HG03565 (cell line): Measurements from ENCODE around the gene SMIM38.
A peak's percentile ranks its signal among the peaks of the same experiment; 100 is the strongest.

Experiments
- ATAC-seq: cut with Tn5 transposase; IDR thresholded peaks from one replicate; pipeline ENCODE4 v1.9.1; 2021; ENCODE audit warnings: mild to moderate bottlenecking, moderate library complexity; ENCODE audit not compliant: unreplicated experiment

Gene SMIM38

DNA sequence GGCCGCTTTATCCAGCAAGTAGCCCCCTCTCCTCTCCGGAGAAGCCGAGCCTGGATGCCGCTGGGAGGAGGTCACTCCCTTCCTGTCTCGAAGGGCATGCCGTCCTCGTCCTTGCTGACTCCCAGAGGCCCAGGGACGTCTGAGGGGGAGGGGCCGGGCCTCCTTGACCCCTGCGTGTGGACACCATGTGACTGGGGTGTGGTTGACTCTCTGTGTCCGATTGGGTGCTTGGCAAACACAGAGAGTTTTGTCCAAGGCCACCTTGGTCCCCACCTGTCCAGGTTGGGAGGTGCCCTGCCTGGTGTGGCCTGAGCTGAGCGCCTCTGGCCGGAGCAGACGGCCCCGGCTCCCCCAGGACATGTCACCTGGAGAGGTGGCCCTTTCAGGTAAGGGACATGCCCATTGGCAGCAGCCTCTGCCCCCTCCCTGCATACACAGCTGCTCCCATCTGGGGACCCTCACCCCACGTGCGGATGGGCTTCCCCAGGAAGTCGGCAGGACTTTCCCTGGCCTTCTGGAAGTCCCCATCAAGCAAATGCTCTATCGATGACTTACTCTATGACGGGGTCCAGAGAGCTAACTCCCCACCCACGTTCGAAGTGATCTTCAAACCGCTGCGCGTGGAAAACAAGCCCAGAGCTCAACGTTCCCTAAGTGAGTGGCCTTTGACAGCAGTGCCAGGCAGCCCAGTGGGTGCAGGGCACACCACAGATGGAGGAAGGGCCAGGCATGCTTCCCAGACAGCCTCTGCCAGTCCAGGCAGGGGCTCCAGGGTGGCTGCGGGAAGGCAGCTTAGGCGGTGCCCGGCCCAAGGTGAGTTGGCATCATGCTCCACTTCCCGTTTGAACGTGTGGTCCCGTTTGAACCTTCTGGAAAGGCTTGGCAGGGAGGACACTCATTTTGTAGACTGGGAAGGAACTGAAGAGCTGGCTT lies at the start of gene SMIM38:
Gene SMIM38, plus strand, starts transcription at position 634 of the 933 bp plus-strand sequence. CDS start 1,912 bp downstream, outside the sequence.
- peak; percentile 45 for ATAC-seq

DNA sequence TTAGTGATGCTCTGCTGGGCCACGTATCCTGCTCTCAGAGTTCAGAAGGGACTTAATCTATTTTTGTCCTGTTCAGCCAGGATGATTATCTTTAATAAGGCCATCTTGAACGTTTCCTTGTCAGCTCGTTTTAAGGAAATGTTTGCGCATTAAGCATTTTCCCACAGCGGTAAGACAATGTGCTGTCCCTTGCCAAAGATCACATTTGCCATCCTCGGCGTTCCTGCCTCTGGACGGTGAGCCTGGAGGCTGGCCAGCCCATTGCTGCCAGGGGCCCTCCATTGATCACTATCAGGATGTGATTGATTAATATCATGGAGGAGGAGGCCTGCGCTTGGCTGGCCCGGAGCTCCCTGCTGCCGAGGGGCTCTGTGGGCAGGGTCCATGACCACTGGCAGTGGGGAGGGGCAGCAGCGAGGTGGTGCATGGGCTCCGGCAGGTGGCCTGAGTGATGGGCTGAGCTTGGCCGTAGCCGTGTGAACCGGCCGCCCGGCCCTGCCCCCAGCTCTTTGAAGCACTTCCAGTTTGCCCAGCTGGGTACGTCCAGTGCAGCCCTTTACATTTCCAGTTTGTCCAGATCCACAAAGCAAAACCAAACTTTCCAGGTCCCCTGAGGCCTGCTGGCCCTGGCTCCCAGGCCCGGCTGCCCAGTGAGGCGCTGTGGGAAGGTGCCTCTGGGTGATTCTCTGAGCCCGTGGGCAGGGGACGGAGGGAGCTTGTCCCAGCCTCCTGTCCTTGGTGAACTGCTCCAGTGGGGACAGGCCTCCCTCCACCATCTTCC lies 49.5 kb upstream of the SMIM38 start:
- no peak for ATAC-seq

DNA sequence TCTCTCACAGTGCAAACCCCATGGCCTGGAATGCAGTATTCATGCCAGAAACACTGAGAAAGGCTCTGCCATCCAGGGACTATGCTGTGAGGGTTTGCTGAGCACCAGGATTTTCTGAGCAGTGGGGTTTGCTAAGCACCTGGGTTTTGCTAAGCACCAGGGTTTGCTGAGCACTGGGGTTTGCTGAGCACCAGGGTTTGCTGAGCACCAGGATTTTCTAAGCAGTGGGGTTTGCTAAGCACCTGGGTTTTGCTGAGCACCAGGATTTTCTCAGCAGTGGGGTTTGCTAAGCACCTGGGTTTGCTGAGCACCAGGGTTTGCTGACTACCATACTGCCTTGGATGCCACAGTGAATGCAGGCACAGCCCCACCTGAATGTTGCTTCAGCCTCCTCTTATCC lies 48.3 kb upstream of the SMIM38 start:
- no peak for ATAC-seq

DNA sequence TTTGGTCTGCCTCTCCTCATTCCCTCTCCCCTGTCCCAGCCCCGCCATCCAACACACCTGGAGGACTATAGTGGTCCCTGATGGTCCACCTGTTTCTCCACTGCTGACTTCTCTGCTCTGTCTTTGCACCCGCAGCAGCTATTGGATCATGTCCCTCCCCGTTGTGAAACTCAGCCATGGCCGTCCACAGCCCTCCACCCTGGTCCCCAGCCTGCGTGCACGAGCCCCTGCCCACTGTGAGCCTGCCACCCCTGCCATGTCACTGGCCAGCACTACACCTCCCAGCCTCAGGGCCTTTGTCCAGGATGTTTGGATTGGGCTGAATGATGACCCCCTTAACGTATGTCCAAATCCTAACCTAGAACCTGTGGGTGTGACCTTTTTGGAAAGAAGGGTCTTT lies 47.7 kb upstream of the SMIM38 start:
- no peak for ATAC-seq

DNA sequence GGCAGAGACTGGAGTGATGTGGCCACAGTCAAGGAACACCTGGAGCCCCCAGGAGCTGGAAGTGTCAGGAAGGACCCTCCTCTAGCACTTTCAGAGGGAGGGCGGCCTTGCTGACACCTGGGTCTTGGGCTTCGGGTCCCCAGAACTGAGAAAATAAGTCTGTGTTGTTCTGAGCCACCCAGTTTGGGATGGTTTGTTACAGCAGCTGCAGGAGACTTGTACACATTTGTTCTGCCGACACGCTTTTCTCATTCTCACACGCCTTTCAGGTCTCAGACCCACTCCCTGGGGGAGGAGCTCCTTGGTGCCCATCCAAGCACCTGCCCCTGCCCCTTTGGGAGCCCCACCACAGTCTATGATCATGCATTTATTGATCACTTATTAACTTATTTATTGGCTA lies 47.2 kb upstream of the SMIM38 start:
- ATAC-seq = no peak

DNA sequence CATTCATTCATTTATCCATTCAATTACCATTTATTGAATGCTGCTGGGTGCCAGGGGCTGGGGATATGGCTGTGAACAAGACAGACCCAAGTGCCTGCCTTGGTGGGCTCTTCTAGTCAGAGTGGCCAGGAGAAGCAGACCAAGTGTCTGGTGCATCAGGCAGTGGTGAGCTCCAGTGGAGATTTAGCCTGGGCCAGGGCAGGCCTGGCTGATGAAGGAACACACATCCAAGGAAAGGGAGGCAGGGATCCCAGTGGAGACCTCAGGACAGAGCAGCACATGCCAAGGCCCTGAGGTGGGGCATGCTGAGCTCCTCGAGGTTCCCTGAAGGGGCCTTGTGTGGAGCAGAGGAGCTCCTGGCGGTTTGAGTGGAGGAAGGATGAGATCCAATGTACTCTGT lies 46.6 kb upstream of the SMIM38 start:
- no peak for ATAC-seq

GRCh38 chr11:69110451-69110850 lies 45.3 kb upstream of the SMIM38 start:
- ATAC-seq = no peak

DNA sequence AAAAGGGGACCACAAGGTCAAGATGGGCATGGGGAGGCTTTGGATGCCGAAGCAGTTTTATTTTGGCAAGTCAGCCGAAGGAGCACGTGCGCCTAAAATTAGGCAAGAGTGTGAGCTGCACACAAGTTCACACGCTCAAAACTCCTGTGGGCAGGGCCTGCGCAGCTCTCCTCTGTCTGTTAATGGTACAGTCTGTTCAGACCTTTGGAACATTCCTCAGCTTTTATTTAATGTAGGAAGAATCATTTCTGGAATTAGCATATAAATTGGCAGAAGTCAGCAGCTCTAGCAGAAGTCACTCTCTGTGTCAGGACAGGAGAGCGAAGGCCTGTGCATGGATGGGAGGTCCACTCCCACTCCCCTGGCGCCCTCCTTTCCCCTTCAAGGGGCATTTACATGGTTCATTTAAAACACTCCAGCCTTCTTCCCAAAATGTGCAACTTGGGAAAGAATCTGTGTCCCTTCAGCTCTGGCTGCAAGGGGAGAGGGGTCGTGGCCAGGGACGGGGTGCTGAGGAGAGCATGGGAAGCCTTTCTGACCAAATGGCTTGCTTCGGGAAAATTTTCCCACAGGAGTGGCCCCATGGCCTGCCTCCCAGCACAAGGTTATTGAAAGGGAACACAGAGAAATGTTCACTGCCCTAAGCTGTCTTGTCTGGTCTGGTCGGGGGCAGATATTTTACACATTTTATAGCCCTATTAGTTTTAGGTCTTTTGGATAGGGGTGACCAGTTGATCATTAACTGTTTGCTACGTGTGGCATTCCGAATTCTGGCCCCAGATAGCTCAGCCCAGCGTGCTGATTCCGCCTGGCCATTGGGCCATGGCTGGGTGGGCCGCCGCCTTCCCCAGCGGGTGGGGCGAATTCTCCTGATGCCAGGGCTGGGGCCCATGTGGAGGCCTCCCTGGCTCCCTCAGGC lies 43.9 kb upstream of the SMIM38 start:
- no peak for ATAC-seq

GRCh38 chr11:69113226-69113625 lies 42.5 kb upstream of the SMIM38 start:
- no peak for ATAC-seq

- ATAC-seq = no peak
Observed at GRCh38 chr11:69113646-69114340, 41.9 kb upstream of the SMIM38 start.

DNA sequence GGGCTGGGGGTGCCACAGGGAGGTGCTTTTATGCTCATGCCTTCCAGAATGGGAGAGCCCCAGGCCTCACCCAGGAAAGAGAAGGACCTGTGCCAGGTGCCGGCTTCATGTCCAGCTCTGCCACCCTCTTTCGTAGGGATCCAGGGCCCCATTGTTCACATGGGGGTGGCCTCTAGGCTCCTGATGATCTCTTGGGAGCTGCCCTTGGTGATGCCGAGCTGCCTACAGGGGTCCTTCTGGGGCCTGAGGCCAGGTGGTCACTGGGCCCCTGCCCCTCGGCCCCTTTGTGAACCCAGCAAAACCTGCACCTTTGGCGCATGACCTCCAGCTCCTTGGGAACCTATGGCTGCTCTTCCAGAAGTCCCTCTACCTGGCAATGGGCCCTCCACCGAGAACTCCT lies 41.4 kb upstream of the SMIM38 start:
- no peak for ATAC-seq

GRCh38 chr11:69114811-69115523 lies 40.8 kb upstream of the SMIM38 start:
- ATAC-seq = no peak

DNA sequence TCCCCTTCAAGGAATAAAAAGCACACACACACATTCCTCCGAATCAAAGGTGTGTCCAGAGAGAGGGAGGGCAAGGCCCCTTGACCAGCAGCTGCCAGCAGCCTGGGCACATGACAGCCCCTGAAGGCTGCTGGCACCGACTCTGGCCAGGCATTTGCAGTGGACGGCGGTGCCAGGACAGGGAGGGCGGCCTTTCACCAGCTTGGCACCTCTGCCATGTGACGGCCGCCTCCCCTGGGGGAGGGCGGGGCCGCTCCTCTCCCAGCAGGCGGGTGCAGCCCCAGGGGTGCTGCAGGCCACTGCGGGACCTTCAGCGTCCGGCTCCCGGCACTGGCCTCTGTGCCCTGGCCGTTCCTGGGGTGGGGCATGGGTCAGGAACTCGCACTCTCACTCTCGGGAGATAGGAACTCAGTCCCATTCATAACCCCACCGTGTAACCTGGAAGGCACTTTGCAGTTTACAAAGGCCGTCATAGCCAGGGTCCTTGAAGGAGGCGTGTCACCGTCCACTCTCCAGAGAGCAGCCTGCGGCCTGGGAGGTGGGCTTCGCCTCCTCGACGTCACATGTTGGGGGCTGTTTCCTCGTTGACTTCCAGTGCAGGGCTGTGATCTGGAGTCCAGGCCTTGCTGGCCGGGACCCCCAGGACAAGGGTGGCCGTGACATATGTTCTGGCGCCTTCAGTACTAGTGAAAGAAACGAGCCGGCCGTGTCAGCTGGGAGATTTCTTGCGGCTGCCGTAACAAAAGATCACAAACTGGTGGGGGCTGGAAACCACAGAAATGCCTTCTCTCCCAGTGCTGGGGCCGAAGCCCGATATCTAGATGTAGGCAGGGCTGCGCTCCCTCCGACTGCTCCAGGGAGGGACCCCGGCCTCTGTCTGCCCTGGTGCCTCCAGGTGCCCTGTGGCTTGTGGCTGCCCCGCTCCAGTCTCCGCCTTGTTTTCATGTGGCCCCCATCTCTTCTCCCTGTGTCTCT lies 39.9 kb upstream of the SMIM38 start:
- ATAC-seq = no peak

DNA sequence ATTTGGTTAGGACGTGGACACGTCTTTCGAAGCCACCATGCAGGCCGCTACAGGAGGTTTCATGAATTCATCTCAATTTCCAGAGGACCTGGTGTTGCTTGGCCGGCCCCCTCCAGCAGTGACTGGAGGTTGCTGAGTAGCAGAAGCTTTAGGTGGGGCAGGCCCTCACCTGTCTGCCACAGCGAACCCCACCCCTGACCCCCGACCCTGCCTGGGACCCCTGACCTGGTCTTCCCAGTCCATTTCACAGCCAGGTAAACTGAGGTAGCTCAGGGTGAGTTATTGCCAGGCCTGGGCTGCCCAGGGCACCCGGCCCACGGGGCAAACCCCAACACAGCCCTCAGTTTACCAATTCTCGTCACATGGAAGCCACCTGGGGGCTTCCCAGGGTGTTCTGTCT lies 39.1 kb upstream of the SMIM38 start:
- no peak for ATAC-seq

DNA sequence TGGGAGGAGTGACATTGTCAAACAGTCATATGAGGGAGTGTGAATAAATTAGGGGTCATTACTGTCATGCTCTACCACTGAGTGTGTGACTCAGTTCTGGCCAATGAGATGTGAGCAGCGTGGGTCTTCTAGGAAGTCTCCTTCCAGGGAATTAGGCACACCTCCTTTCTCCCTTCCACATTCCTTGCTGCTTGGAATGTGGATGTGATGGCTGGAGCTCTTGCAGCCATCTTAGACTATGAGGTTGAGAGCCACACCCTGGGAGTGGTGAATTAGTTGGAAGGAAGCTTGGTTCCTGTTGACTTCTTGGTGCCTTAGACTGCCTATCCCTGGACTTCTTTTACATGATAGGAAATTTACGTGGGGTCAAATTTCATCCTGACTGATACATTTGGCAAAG lies 36.5 kb upstream of the SMIM38 start:
- no peak for ATAC-seq

GRCh38 chr11:69120096-69120875 lies 35.4 kb upstream of the SMIM38 start:
- no peak for ATAC-seq

DNA sequence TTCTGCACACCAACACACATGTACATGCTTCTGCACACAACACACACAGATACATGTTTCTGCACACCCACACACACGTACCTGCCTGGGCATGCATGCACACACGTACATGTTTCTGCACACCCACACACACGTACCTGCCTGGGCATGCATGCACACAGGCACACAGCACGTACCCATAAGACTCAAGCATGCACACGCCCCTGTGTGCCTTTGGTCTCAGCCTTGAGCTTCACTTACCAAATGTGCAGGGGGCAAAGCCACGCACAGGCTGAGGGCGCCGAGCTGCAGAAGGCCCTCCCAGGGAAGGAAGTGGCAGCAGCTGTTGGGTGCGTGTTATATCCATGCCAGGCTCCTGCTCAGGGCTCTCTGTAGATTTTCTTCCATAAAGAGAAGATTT lies 34.7 kb upstream of the SMIM38 start:
- ATAC-seq = no peak
